IPS-15b (cell line): ENCODE data around the gene PLXND1.

Source experiments
- H3K27me3 ChIP-seq: one replicate; pipeline ENCODE4 v1.6.1; 2013; ENCODE audit warnings: low read length; ENCODE audit not compliant: control insufficient read depth, insufficient read depth
- H3K36me3 ChIP-seq: one replicate; pipeline ENCODE4 v1.6.1; 2013; ENCODE audit warnings: low read length; ENCODE audit not compliant: control insufficient read depth, insufficient read depth
- H3K4me1 ChIP-seq: one replicate; pipeline ENCODE4 v1.6.1; 2013; ENCODE audit warnings: mild to moderate bottlenecking, low read length; ENCODE audit not compliant: control insufficient read depth, insufficient read depth
- H3K4me3 ChIP-seq: one replicate; pipeline ENCODE4 v1.5.1; 2013; ENCODE audit warnings: low read depth, low read length
- H3K9ac ChIP-seq: one replicate; pipeline ENCODE4 v1.6.1; 2013; ENCODE audit warnings: low read depth, mild to moderate bottlenecking, low read length
- H3K9me3 ChIP-seq: one replicate; pipeline ENCODE4 v1.6.1; 2013; ENCODE audit warnings: mild to moderate bottlenecking, low read length; ENCODE audit not compliant: control insufficient read depth, insufficient read depth

Gene PLXND1

GRCh38 chr3:129542747-129543146 lies 63.7 kb downstream of the PLXND1 start:
- Histone ChIP-seq H3K4me1 (no peaks in the 10 kb centered on the region), H3K9ac (no peak overlapping the region), H3K27me3 (no peaks in the 10 kb centered on the region), H3K4me3 (no peak overlapping the region), H3K9me3 (no peaks in the 10 kb centered on the region), H3K36me3 (no peaks in the 10 kb centered on the region)

DNA sequence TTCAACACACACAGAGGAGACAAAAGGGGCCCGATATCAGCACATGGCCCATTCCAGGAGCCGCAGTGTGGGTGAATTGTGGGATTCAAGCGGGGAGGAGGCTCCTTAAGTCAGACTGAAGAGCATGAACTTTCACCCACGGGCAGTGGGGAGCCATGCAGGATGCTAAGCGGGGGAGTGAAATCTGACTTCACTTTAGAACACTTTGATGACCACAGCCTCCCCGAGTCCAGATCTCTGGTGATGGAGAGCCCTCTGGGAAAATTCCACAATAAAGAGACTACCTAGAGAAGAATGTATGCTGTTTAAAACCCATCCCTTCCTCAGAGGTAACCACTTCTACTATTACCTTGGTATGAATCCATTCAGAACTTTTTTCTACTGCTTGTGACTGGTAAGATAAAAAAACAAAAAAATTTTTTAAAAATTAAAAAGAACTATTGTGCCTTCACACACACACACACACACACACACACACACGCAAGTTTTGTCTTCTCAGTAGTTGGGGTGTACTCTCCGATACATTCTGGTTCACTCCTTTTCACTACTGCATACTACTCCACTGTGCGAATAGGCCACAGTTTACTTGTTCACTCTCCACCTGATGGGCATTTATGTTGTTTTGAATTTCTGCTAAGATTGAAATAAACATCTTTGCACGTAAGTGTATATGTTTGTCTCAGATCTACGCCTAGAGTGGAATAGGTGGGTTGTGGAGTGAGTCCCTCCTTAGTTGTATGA lies 65.5 kb downstream of the PLXND1 start:
- Histone ChIP-seq H3K9me3 (no peaks in the 10 kb centered on the region), H3K27me3 (no peaks in the 10 kb centered on the region), H3K36me3 (no peaks in the 10 kb centered on the region), H3K4me1 (peaks cover 6% of the 10 kb centered on the region), H3K9ac (no peak overlapping the region), H3K4me3 (no peak overlapping the region)

DNA sequence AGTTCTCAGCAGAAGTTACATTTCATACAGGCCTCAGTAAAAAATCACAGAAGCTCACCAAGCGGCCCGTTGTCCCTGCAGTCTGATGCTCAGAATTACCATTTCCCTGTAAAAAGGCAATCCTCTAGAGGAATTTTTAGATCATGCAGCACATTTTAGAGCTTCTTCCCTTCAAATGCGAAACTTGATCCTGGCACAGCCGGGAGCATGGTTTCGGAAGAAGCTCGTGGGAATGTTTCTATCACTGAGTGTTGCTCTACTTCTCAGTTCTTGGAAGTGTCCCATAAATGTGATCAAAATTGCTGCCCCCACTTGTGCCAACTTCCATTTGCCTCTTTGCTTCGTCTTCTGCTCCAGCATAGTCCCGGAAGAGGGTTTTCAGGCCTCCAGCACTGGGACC lies 67.3 kb downstream of the PLXND1 start:
- no peak overlapping the region for H3K9ac ChIP-seq
- H3K36me3 ChIP-seq = no peaks in the 10 kb centered on the region
- H3K27me3 ChIP-seq = no peaks in the 10 kb centered on the region
- no peaks in the 10 kb centered on the region for H3K9me3 ChIP-seq
- H3K4me1 ChIP-seq = peaks cover 11% of the 10 kb centered on the region
- no peak overlapping the region for H3K4me3 ChIP-seq

DNA sequence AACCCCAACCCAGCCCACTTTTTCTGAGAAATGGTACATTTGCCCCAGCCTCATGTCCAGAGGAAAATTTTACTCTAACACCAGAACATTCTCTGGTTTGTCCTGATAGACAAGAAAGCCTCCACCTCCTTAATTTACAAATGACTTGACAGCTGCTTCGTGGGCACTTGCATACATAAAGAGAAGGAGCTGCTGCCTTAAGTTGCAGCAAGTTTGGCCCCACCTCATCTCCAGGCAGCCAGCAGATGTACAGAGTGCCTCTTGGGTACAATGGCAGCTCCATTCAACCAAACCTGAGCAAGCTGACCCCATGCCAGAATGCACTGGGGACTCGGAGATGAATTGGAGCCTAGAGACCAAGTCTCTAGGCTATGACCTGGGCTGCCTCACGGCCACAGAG lies 69.7 kb downstream of the PLXND1 start:
- H3K27me3 ChIP-seq = no peaks in the 10 kb centered on the region
- H3K9me3 ChIP-seq = no peaks in the 10 kb centered on the region
- H3K9ac ChIP-seq = no peak overlapping the region
- H3K36me3 ChIP-seq = no peaks in the 10 kb centered on the region
- no peak overlapping the region for H3K4me3 ChIP-seq
- H3K4me1 ChIP-seq = peaks cover 11% of the 10 kb centered on the region

- Histone ChIP-seq H3K9me3 (no peaks in the 10 kb centered on the region), H3K36me3 (no peaks in the 10 kb centered on the region), H3K9ac (no peak overlapping the region), H3K4me3 (no peak overlapping the region), H3K4me1 (peaks cover 11% of the 10 kb centered on the region), H3K27me3 (no peaks in the 10 kb centered on the region)
Observed at GRCh38 chr3:129536374-129536667, 70.2 kb downstream of the PLXND1 start.

- H3K9ac ChIP-seq = no peak overlapping the region
- no peaks in the 10 kb centered on the region for H3K9me3 ChIP-seq
- no peaks in the 10 kb centered on the region for H3K27me3 ChIP-seq
- peaks cover 13% of the 10 kb centered on the region for H3K4me1 ChIP-seq
- no peaks in the 10 kb centered on the region for H3K36me3 ChIP-seq
- no peak overlapping the region for H3K4me3 ChIP-seq
Observed at GRCh38 chr3:129535075-129535474, 71.4 kb downstream of the PLXND1 start.

DNA sequence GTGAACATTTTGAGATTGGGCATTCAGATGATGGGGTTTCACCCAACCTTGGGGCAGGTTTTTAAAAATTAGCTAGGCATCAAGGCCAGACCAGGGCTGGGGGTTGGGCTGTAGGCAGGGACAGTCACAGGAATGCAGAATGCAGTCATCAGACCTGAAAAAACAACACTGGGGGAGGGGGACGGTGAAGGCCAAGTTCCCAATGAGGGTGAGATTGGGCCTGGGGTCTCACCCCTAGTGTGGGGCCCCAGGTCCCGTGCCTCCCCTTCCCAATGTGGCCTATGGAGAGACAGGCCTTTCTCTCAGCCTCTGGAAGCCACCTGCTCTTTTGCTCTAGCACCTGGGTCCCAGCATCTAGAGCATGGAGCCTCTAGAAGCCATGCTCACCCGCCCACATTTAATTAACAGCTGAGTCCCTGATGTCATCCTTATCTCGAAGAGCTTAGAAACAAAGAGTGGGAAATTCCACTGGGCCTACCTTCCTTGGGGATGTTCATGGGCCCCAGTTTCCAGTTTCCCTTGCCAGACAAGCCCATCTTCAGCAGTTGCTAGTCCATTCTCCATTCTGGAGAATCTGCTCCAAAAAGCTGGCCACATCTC lies 71.9 kb downstream of the PLXND1 start:
- no peak overlapping the region for H3K4me3 ChIP-seq
- no peaks in the 10 kb centered on the region for H3K27me3 ChIP-seq
- H3K9me3 ChIP-seq = no peaks in the 10 kb centered on the region
- peaks cover 15% of the 10 kb centered on the region for H3K4me1 ChIP-seq
- no peaks in the 10 kb centered on the region for H3K36me3 ChIP-seq
- H3K9ac ChIP-seq = no peak overlapping the region

DNA sequence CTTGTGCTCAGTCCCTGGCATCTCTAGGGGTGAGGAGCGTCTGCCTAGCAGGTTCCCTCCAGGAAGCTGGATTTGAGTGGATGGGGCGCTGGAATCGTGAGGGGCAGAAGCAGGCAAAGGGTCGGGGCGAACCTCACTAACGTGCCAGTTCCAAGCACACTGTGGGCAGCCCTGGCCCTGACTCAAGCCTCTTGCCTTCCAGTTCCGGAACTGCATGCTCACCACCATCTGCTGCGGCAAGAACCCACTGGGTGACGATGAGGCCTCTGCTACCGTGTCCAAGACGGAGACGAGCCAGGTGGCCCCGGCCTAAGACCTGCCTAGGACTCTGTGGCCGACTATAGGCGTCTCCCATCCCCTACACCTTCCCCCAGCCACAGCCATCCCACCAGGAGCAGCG lies 73.1 kb downstream of the PLXND1 start:
- H3K27me3 ChIP-seq = no peaks in the 10 kb centered on the region
- no peak overlapping the region for H3K9ac ChIP-seq
- no peaks in the 10 kb centered on the region for H3K36me3 ChIP-seq
- H3K4me3 ChIP-seq = no peak overlapping the region
- H3K4me1 ChIP-seq = peaks cover 15% of the 10 kb centered on the region
- no peaks in the 10 kb centered on the region for H3K9me3 ChIP-seq

DNA sequence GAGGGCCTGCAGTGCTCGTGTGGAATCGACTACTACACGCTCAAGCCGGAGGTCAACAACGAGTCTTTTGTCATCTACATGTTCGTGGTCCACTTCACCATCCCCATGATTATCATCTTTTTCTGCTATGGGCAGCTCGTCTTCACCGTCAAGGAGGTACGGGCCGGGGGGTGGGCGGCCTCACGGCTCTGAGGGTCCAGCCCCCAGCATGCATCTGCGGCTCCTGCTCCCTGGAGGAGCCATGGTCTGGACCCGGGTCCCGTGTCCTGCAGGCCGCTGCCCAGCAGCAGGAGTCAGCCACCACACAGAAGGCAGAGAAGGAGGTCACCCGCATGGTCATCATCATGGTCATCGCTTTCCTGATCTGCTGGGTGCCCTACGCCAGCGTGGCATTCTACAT lies 74.2 kb downstream of the PLXND1 start:
- no peaks in the 10 kb centered on the region for H3K36me3 ChIP-seq
- no peak overlapping the region for H3K4me3 ChIP-seq
- H3K27me3 ChIP-seq = no peaks in the 10 kb centered on the region
- no peak overlapping the region for H3K9ac ChIP-seq
- H3K4me1 ChIP-seq = peaks cover 15% of the 10 kb centered on the region
- no peaks in the 10 kb centered on the region for H3K9me3 ChIP-seq

DNA sequence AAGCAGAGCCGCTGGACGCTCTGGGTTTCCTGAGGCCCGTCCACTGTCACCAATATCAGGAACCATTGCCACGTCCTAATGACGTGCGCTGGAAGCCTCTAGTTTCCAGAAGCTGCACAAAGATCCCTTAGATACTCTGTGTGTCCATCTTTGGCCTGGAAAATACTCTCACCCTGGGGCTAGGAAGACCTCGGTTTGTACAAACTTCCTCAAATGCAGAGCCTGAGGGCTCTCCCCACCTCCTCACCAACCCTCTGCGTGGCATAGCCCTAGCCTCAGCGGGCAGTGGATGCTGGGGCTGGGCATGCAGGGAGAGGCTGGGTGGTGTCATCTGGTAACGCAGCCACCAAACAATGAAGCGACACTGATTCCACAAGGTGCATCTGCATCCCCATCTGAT lies 74.8 kb downstream of the PLXND1 start:
- Histone ChIP-seq H3K9me3 (no peaks in the 10 kb centered on the region), H3K27me3 (no peaks in the 10 kb centered on the region), H3K36me3 (no peaks in the 10 kb centered on the region), H3K4me3 (no peak overlapping the region), H3K9ac (no peak overlapping the region), H3K4me1 (peaks cover 13% of the 10 kb centered on the region)

- Histone ChIP-seq H3K36me3 (no peaks in the 10 kb centered on the region), H3K9me3 (no peaks in the 10 kb centered on the region), H3K9ac (peak overlapping the region; percentile 24), H3K4me1 (peaks cover 9% of the 10 kb centered on the region), H3K27me3 (no peaks in the 10 kb centered on the region), H3K4me3 (no peak overlapping the region)
Observed at GRCh38 chr3:129530821-129531220, 75.7 kb downstream of the PLXND1 start.

DNA sequence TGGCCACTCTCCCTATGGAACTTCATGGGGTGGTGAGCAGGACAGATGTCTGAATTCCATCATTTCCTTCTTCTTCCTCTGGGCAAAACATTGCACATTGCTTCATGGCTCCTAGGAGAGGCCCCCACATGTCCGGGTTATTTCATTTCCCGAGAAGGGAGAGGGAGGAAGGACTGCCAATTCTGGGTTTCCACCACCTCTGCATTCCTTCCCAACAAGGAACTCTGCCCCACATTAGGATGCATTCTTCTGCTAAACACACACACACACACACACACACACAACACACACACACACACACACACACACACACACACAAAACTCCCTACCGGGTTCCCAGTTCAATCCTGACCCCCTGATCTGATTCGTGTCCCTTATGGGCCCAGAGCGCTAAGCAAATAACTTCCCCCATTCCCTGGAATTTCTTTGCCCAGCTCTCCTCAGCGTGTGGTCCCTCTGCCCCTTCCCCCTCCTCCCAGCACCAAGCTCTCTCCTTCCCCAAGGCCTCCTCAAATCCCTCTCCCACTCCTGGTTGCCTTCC lies 76.2 kb downstream of the PLXND1 start:
- no peak overlapping the region for H3K4me3 ChIP-seq
- no peaks in the 10 kb centered on the region for H3K9me3 ChIP-seq
- no peaks in the 10 kb centered on the region for H3K27me3 ChIP-seq
- peak overlapping the region; percentile 24 for H3K9ac ChIP-seq
- H3K4me1 ChIP-seq = peaks cover 9% of the 10 kb centered on the region
- no peaks in the 10 kb centered on the region for H3K36me3 ChIP-seq
